ENCODE results near the gene DUSP7.
A peak's percentile ranks its signal among the peaks of the same experiment; 100 is the strongest.

DUSP7 gene

DNA sequence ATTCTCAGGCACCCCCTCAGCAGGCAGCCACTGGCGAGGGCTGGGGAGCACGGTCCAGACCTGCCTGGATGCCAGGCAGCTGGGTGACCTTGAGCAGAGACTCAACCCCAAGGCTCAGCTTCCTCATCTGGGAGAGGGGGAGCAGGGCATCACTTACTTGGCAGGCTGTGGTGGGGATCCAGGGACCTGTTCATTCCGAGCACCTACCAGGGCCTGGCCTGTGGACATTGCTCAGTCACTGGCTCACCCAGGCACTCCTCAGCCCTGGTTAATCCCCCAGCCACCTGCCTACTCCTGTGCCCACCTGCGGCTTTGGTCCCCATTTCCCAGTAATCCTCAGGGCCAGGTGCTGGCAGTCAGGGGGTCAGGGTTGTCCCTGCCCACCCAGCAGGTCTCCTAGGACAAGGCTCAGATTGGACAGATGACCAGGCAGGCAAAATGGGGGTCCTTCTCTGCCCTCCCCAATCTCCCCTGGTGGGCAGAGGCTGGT is 51.4 kb downstream of the DUSP7 start:
- no peaks in the 10 kb centered on the region for H3K4me1 ChIP-seq (ENCODE audit: control insufficient read depth, insufficient read depth, low read length)
- H3K4me3 ChIP-seq (ENCODE audit: low read depth, low read length): no peak overlapping the region
- CTCF ChIA-PET: interaction anchor here (0.6 to 5.8 kb wide), 16 partner anchors 9 to 895 kb away, joined by 3 to 62 read pairs (median 4); partner anchors contain the start of genes DUSP7, PARP3 and RRP9
- no peaks in the 10 kb centered on the region for H3K36me3 ChIP-seq (ENCODE audit: control insufficient read depth in 2 of 2, insufficient read depth in 1 of 2, low read length in 2 of 2)
- POLR2A ChIA-PET: interaction anchor here (0.6 to 1.0 kb wide), 5 partner anchors 9 to 126 kb away, joined by 3 to 7 read pairs (median 4); partner anchors contain the start of genes DUSP7 and RPL29
- no peak for TF ChIP-seq SCRT2 (tag by site-specific recombination; IDR thresholded peaks at IDR 0.05)
- TF ChIP-seq PRDM1 (tag by site-specific recombination; IDR thresholded peaks at IDR 0.05): no peak
- TF ChIP-seq KLF7 (tag by site-specific recombination; IDR thresholded peaks at IDR 0.05; ENCODE audit: borderline replicate concordance): no peak
- TF ChIP-seq ZSCAN23 (tag by site-specific recombination; IDR thresholded peaks at IDR 0.05): no peak
- no peak for TF ChIP-seq ZNF335 (tag by site-specific recombination; conservative IDR thresholded peaks at IDR 0.05)
- no peak for TF ChIP-seq SP3 (tag by site-specific recombination; IDR thresholded peaks at IDR 0.05)
- H3K9me3 ChIP-seq (ENCODE audit: control insufficient read depth, insufficient read depth, low read depth, low read length): no peaks in the 10 kb centered on the region
- H3K27ac ChIP-seq (ENCODE audit: extremely low read depth, low read depth, low read length): no peak overlapping the region

DNA sequence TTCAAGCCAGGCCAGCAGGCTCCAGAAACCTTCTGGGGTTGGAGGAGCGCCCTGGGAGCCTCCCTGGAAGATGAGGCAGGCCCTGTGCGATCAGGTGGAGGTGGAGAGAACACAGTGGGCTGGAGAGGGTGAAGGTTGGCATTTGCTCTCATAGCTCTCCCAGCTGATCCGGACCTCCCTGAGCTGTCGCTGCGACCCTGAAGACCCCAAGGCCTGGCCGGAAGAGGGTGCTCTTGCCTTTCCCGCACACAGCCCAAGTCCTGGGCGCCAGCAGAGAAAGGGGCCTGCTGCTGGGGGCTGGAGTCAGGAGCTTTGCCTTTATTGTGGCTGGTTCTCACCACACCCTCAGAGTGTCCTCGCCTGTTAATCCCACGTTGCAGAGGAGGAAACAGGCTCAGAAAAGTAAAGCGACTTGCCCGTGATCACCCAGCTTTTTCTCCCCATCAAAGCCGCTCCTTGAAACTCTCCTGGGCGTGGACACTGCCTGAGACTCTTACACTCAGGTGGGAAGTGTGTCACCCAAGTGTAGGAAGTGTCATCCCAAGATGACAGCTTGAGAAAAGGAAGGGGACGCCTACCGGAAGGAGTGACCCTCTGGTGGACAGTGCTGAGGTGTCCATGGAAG is 52.1 kb downstream of the DUSP7 start:
- ChIA-PET CTCF (interaction anchor here (0.5 to 5.8 kb wide), 17 partner anchors 9 to 1507 kb away, joined by 3 to 62 read pairs (median 5); partner anchors contain the start of genes DUSP7, PARP3, POC1A and RRP9), POLR2A (interaction anchor here (1.0 kb wide), 1 partner anchor 8 kb away, joined by 5 read pairs; the partner anchor contains the start of gene RPL29)
- TF ChIP-seq ZNF654 (tag by site-specific recombination; IDR thresholded peaks at IDR 0.05; ENCODE audit: low read depth) (peak; percentile 41), ZNF558 (tag by site-specific recombination; IDR thresholded peaks at IDR 0.05) (no peak)
- TF ChIP-seq, protein P1, sequence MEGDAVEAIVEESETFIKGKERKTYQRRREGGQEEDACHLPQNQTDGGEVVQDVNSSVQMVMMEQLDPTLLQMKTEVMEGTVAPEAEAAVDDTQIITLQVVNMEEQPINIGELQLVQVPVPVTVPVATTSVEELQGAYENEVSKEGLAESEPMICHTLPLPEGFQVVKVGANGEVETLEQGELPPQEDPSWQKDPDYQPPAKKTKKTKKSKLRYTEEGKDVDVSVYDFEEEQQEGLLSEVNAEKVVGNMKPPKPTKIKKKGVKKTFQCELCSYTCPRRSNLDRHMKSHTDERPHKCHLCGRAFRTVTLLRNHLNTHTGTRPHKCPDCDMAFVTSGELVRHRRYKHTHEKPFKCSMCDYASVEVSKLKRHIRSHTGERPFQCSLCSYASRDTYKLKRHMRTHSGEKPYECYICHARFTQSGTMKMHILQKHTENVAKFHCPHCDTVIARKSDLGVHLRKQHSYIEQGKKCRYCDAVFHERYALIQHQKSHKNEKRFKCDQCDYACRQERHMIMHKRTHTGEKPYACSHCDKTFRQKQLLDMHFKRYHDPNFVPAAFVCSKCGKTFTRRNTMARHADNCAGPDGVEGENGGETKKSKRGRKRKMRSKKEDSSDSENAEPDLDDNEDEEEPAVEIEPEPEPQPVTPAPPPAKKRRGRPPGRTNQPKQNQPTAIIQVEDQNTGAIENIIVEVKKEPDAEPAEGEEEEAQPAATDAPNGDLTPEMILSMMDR (tag by site-specific recombination; IDR thresholded peaks at IDR 0.05): peak; percentile 40
- Histone ChIP-seq H3K4me1 (ENCODE audit: control insufficient read depth, insufficient read depth, low read length) (no peaks in the 10 kb centered on the region), H3K4me3 (ENCODE audit: low read depth, low read length) (no peak overlapping the region), H3K9me3 (ENCODE audit: control insufficient read depth, insufficient read depth, low read depth, low read length) (no peaks in the 10 kb centered on the region), H3K36me3 (ENCODE audit: control insufficient read depth in 2 of 2, insufficient read depth in 1 of 2, low read length in 2 of 2) (no peaks in the 10 kb centered on the region), H3K27ac (ENCODE audit: extremely low read depth, low read depth, low read length) (no peak overlapping the region)

DNA sequence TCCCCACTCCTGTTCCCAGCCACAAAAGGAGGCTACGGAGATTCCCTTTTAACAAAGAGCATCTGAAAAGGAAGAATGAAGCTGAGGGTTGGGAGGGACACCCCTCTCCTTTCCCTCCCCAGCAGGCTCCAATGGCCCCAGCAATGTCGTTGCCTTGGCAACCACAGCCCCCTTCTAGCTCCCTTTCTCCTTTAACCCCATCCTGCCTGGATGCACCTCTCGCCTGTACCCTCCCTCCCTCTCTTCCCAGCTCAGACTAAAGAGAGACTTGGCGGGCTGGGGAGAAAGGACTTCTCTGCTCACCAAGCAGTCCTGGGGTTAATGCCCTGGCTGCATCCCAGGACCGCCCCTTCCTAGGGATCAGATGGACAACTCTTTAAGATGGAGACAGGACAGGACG is 53.6 kb downstream of the DUSP7 start:
- TF ChIP-seq, protein P2, sequence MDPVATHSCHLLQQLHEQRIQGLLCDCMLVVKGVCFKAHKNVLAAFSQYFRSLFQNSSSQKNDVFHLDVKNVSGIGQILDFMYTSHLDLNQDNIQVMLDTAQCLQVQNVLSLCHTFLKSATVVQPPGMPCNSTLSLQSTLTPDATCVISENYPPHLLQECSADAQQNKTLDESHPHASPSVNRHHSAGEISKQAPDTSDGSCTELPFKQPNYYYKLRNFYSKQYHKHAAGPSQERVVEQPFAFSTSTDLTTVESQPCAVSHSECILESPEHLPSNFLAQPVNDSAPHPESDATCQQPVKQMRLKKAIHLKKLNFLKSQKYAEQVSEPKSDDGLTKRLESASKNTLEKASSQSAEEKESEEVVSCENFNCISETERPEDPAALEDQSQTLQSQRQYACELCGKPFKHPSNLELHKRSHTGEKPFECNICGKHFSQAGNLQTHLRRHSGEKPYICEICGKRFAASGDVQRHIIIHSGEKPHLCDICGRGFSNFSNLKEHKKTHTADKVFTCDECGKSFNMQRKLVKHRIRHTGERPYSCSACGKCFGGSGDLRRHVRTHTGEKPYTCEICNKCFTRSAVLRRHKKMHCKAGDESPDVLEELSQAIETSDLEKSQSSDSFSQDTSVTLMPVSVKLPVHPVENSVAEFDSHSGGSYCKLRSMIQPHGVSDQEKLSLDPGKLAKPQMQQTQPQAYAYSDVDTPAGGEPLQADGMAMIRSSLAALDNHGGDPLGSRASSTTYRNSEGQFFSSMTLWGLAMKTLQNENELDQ (tag by site-specific recombination; IDR thresholded peaks at IDR 0.05; ENCODE audit: low read depth): no peak
- TF ChIP-seq, protein P3, sequence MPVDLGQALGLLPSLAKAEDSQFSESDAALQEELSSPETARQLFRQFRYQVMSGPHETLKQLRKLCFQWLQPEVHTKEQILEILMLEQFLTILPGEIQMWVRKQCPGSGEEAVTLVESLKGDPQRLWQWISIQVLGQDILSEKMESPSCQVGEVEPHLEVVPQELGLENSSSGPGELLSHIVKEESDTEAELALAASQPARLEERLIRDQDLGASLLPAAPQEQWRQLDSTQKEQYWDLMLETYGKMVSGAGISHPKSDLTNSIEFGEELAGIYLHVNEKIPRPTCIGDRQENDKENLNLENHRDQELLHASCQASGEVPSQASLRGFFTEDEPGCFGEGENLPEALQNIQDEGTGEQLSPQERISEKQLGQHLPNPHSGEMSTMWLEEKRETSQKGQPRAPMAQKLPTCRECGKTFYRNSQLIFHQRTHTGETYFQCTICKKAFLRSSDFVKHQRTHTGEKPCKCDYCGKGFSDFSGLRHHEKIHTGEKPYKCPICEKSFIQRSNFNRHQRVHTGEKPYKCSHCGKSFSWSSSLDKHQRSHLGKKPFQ (tag by site-specific recombination; IDR thresholded peaks at IDR 0.05): no peak
- TF ChIP-seq ZNF501 (tag by site-specific recombination; IDR thresholded peaks at IDR 0.05) (no peak), ZNF214 (tag by site-specific recombination; IDR thresholded peaks at IDR 0.05; ENCODE audit: borderline replicate concordance) (no peak), ZNF664 (tag by site-specific recombination; IDR thresholded peaks at IDR 0.05) (no peak), ZNF311 (tag by site-specific recombination; IDR thresholded peaks at IDR 0.05; ENCODE audit: borderline replicate concordance) (no peak), ZNF175 (tag by site-specific recombination; IDR thresholded peaks at IDR 0.05) (no peak), ZNF341 (tag by site-specific recombination; IDR thresholded peaks at IDR 0.05; ENCODE audit: low read depth) (no peak), YY1 (tag by site-specific recombination; IDR thresholded peaks at IDR 0.05) (no peak), ZNF701 (tag by site-specific recombination; IDR thresholded peaks at IDR 0.05) (no peak), ZNF335 (tag by site-specific recombination; conservative IDR thresholded peaks at IDR 0.05) (no peak), SP7 (tag by site-specific recombination; IDR thresholded peaks at IDR 0.05) (no peak), SP2 (tag by site-specific recombination; IDR thresholded peaks at IDR 0.05) (no peak)
- TF ChIP-seq, protein P4, sequence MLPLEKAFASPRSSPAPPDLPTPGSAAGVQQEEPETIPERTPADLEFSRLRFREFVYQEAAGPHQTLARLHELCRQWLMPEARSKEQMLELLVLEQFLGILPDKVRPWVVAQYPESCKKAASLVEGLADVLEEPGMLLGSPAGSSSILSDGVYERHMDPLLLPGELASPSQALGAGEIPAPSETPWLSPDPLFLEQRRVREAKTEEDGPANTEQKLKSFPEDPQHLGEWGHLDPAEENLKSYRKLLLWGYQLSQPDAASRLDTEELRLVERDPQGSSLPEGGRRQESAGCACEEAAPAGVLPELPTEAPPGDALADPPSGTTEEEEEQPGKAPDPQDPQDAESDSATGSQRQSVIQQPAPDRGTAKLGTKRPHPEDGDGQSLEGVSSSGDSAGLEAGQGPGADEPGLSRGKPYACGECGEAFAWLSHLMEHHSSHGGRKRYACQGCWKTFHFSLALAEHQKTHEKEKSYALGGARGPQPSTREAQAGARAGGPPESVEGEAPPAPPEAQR (tag by site-specific recombination; IDR thresholded peaks at IDR 0.05): no peak
- CTCF ChIA-PET: interaction anchor here (0.6 to 5.8 kb wide), 18 partner anchors 11 to 386 kb away, joined by 3 to 62 read pairs (median 6); partner anchors contain the start of genes DUSP7, PARP3 and RRP9
- POLR2A ChIA-PET: interaction anchor here (1.1 kb wide), 1 partner anchor 54 kb away, joined by 3 read pairs; no protein-coding TSS in a partner anchor

More for the DNA sequence above, 53.6 kb downstream of the DUSP7 start:
- Histone ChIP-seq H3K4me3 (ENCODE audit: low read depth, low read length) (no peak overlapping the region), H3K4me1 (ENCODE audit: control insufficient read depth, insufficient read depth, low read length) (no peaks in the 10 kb centered on the region), H3K36me3 (ENCODE audit: control insufficient read depth in 2 of 2, insufficient read depth in 1 of 2, low read length in 2 of 2) (no peaks in the 10 kb centered on the region), H3K27ac (ENCODE audit: extremely low read depth, low read depth, low read length) (no peak overlapping the region), H3K9me3 (ENCODE audit: control insufficient read depth, insufficient read depth, low read depth, low read length) (no peaks in the 10 kb centered on the region)

Measured in HEK293 (cell line).